HG03066 (cell line): ENCODE measurements around the gene OR1J4.

Source experiments
- ATAC-seq: cut with Tn5 transposase; IDR thresholded peaks from one replicate; pipeline ENCODE4 v1.9.1; 2021; ENCODE audit warnings: low read depth; ENCODE audit not compliant: unreplicated experiment

OR1J4 gene

GRCh38 chr9:122567901-122568300, 49.0 kb downstream of the OR1J4 start:
- no peak for ATAC-seq
